Spleen (tissue), 7 donors: ENCODE results near the gene MAIP1.

Experiments
- CTCF ChIP-seq, 11 experiments: fragments of 200-600 bp in 7 of 11; fragments of 450-650 bp in 4 of 11; sonication (generic) in 4 of 11; IDR thresholded peaks in 8 of 11; conservative IDR thresholded peaks in 3 of 11; 1 replicate in 7 of 11; 2 replicates in 4 of 11; pipeline versions ENCODE4 v1.4.0 to v1.8.0; 2016 to 2021; ENCODE audit warnings: antibody characterized with exemption in 11 of 11, inconsistent platforms in 4 of 11, mild to moderate bottlenecking in 1 of 11
- POLR2A ChIP-seq, 3 donors: fragments of 450-650 bp; IDR thresholded peaks; one replicate each; pipeline ENCODE4 v1.5.1; 2017; ENCODE audit warnings: antibody characterized with exemption in 3 of 3, mild to moderate bottlenecking in 1 of 3
- donor health status: DM: no; HTN: no; CAD: no; lungs with moderate emphysema.
- donor health status: DM: no; HTN: no; CAD: no.
- donor health status: DM: no; HTN: no; CAD: no.

- no peak for TF ChIP-seq POLR2A (IDR thresholded peaks at IDR 0.05)
- no peak for TF ChIP-seq CTCF (IDR thresholded peaks at IDR 0.05 in 8 of 11, conservative IDR thresholded peaks at IDR 0.05 in 3 of 11)
These were observed 48.2 kb upstream of the MAIP1 start for GRCh38 chr2:199907008-199907714.
